Neutrophil (primary cell): ENCODE measurements around the gene ADCK2.
"Not testable (repeated sequence)": the region's sequence is repeated elsewhere in the genome, so short reads cannot be mapped to it uniquely, and the experiment has no call there.

Experiments used
- H3K27ac ChIP-seq: fragments of 200-600 bp; sonication (generic); 2 replicates; pipeline ENCODE4 v1.5.1; 2016; ENCODE audit warnings: mild to moderate bottlenecking, moderate library complexity
- H3K27me3 ChIP-seq: fragments of 200-600 bp; sonication (generic); 2 replicates; pipeline ENCODE4 v1.6.0; 2016; ENCODE audit warnings: mild to moderate bottlenecking
- H3K36me3 ChIP-seq: fragments of 200-600 bp; sonication (generic); 2 replicates; pipeline ENCODE4 v1.5.1; 2017
- H3K4me1 ChIP-seq, 2 experiments: fragments of 200-600 bp in 1 of 2; sonication (generic) in 1 of 2; 1 replicate in 1 of 2; 2 replicates in 1 of 2; pipeline versions ENCODE4 v1.5.1 to v1.6.1; 2013 to 2016; ENCODE audit warnings: low read depth in 1 of 2, low read length in 1 of 2, mild to moderate bottlenecking in 1 of 2, moderate library complexity in 1 of 2; ENCODE audit not compliant: control insufficient read depth in 1 of 2, insufficient read depth in 1 of 2
- H3K4me3 ChIP-seq, 2 experiments: fragments of 200-600 bp in 1 of 2; sonication (generic) in 1 of 2; 1 replicate in 1 of 2; 2 replicates in 1 of 2; pipeline ENCODE4 v1.5.1; 2013 to 2016; ENCODE audit warnings: low read depth in 1 of 2, low read length in 1 of 2, mild to moderate bottlenecking in 1 of 2, moderate library complexity in 1 of 2
- H3K9me3 ChIP-seq: fragments of 200-600 bp; sonication (generic); 2 replicates; pipeline ENCODE4 v1.5.1; 2016
- TF ChIP-seq, protein P1 (sequence below): fragments of 200-600 bp; sonication (generic); IDR thresholded peaks from 2 replicates; pipeline ENCODE4 v1.5.1; 2016; ENCODE audit warnings: antibody characterized with exemption

ADCK2 gene

GRCh38 chr7:140643416-140643815 lies 29.3 kb upstream of the ADCK2 start:
- Histone ChIP-seq H3K27me3 (peaks cover 99% of the 10 kb centered on the region), H3K4me1 (peaks cover 7 to 17% of the 10 kb centered on the region in 2 experiments)
- TF ChIP-seq, protein P1, sequence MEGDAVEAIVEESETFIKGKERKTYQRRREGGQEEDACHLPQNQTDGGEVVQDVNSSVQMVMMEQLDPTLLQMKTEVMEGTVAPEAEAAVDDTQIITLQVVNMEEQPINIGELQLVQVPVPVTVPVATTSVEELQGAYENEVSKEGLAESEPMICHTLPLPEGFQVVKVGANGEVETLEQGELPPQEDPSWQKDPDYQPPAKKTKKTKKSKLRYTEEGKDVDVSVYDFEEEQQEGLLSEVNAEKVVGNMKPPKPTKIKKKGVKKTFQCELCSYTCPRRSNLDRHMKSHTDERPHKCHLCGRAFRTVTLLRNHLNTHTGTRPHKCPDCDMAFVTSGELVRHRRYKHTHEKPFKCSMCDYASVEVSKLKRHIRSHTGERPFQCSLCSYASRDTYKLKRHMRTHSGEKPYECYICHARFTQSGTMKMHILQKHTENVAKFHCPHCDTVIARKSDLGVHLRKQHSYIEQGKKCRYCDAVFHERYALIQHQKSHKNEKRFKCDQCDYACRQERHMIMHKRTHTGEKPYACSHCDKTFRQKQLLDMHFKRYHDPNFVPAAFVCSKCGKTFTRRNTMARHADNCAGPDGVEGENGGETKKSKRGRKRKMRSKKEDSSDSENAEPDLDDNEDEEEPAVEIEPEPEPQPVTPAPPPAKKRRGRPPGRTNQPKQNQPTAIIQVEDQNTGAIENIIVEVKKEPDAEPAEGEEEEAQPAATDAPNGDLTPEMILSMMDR: no peak

GRCh38 chr7:140644761-140645160 lies 28.0 kb upstream of the ADCK2 start:
- peaks cover 86% of the 10 kb centered on the region for H3K27me3 ChIP-seq
- H3K9me3 ChIP-seq, H3K27ac ChIP-seq, H3K36me3 ChIP-seq, H3K4me3 ChIP-seq: not testable (repeated sequence)
- H3K4me1 ChIP-seq: peaks cover 4 to 14% of the 10 kb centered on the region in 2 experiments

More at GRCh38 chr7:140643416-140643815, 29.3 kb upstream of the ADCK2 start:
- H3K27ac ChIP-seq: no peak overlapping the region
- H3K36me3 ChIP-seq: no peaks in the 10 kb centered on the region
- no peak overlapping the region for H3K4me3 ChIP-seq
- H3K9me3 ChIP-seq: no peaks in the 10 kb centered on the region

DNA sequence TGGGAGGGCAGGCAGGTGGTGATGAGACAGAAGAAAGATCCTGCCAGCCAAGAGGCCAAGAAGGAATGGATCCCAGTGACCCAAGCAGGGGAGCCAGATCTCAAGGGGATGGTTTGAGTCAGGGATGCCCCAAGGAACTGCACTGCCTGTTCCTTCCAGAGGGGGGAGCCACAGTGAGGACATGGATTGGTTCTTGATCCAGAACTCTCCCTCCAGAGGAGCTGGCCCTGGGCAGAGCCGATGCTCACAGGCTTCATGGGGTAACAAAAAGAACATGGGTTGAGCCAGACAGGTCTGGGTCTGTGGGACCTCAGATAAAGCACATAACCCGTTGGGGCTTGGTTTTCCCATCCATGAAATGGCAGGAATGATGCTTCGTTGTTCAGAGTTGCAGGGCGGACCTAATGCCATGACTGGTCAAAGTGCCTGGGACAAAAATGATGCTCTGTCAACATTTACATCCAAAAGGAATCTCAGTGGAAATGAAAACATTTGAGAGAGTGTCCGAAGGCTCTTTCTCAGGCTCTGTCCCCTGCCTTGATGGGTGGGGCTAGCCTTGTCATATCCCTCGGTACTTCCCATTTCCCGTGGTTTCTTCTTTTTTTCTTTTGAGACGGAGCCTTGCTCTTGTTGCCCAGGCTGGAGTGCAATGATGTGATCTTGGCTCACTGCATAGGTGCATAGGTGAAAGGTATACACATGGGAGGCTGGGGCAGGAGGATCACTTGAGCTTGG lies 27.4 kb upstream of the ADCK2 start:
- TF ChIP-seq, protein P1: peak; percentile 33
- Histone ChIP-seq H3K36me3 (no peaks in the 10 kb centered on the region), H3K9me3 (no peaks in the 10 kb centered on the region), H3K4me1 (peaks cover 0 to 8% of the 10 kb centered on the region in 2 experiments), H3K4me3 (no peak overlapping the region), H3K27me3 (peaks cover 80% of the 10 kb centered on the region), H3K27ac (no peak overlapping the region)

- TF ChIP-seq, protein P1: no peak
Measured at GRCh38 chr7:140646931-140647647, 25.7 kb upstream of the ADCK2 start.

DNA sequence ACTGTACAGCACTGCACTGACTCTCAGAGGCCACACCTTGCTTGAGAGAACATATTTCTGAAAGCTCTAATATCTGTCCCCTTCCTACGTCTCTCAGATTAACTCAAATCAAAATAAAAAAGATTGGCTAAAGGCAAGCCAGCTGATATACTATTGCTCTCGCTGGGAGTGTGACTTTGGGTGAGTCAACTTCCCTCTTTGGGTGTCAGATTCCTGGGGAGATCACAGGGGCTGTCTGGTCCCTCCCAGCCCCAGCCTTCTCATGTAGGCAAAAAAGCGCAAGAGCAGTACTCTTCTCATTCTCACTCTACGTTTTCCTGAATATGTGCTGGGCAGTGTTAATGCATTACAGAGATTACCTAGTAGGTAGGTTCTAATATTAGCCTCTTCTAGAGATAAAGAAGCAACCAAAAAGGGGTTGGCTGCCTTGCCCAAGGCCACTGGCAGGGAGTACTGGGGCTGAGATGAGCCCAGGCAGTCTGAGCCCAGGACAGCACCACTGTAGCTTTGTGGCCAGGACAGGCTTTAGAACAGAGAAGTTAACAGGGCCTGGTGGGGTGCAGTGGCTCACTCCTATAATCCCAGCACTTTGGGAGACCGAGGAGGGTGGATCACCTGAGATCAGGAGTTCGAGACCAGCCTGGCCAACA lies 23.1 kb upstream of the ADCK2 start:
- H3K4me3 ChIP-seq: no peak overlapping the region
- peaks cover 0 to 6% of the 10 kb centered on the region in 2 experiments for H3K4me1 ChIP-seq
- H3K9me3 ChIP-seq: no peaks in the 10 kb centered on the region
- no peak overlapping the region for H3K27ac ChIP-seq
- H3K27me3 ChIP-seq: peaks cover 36% of the 10 kb centered on the region
- H3K36me3 ChIP-seq: no peaks in the 10 kb centered on the region
- TF ChIP-seq, protein P1: no peak

More at GRCh38 chr7:140646931-140647647, 25.7 kb upstream of the ADCK2 start:
- Histone ChIP-seq H3K27ac (no peak overlapping the region), H3K4me1 (no peaks in the 10 kb centered on the region), H3K4me3 (no peak overlapping the region), H3K27me3 (peaks cover 62% of the 10 kb centered on the region), H3K9me3 (no peaks in the 10 kb centered on the region), H3K36me3 (no peaks in the 10 kb centered on the region)
